ENCODE results near the gene MRPL38. TPM values are rescaled to one million over a fixed set of nuclear protein-coding genes. Genes with fewer than 3 reads are reported as not detected.

MRPL38 gene
- total and polyA plus RNA-seq, 8 donors, result 40.6 to 95.8 (median 53.8) TPM

DNA sequence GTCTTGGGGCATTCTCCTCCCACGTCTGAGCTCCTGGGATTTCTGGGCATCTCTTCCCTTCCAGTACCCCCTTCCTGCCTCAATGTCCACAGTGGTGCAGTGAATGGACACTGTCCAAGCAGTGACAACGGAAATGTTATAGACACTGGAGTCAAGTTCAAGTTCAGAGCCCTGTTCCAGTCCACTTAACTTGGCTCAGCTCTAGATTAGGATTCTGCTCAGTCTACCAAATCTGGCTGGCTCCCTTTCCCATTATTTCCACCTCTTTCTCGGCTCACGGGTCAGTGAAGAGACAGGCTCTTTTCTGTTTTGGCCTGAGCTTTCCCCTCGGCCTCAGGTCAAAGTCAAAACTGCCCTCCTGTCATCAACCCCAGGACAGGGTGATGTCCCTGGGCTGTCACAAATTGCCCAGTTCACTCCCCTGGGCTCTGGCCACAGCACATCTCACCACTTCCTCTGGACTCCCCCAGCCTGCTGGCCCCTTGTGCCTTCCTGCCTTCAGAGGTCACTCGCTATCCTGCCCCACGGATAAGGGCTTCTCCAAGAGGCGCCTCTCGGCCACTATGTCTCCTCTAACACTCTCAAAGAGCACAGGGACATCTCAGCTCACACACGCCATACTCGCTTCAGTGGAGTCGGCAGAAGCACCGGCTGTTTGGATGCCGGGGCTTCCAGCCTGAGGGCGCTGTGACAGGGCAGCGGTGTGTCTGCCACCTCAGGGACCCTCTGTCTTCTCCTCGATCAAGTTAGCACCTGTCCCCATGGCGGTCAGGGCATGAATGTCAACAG, 17.7 kb upstream of the MRPL38 start:
- H3K4me1 ChIP-seq, result no peaks in the 10 kb centered on the region
- DNase-seq (peak in 1 of 6 donors; percentile 36), ATAC-seq (no peak), FAIRE-seq (no peak)
- no peaks in the 10 kb centered on the region for H3K27me3 ChIP-seq
- H3K36me3 ChIP-seq, result no peaks in the 10 kb centered on the region
- no peak overlapping the region for H3K4me3 ChIP-seq
- TF ChIP-seq, protein P1, sequence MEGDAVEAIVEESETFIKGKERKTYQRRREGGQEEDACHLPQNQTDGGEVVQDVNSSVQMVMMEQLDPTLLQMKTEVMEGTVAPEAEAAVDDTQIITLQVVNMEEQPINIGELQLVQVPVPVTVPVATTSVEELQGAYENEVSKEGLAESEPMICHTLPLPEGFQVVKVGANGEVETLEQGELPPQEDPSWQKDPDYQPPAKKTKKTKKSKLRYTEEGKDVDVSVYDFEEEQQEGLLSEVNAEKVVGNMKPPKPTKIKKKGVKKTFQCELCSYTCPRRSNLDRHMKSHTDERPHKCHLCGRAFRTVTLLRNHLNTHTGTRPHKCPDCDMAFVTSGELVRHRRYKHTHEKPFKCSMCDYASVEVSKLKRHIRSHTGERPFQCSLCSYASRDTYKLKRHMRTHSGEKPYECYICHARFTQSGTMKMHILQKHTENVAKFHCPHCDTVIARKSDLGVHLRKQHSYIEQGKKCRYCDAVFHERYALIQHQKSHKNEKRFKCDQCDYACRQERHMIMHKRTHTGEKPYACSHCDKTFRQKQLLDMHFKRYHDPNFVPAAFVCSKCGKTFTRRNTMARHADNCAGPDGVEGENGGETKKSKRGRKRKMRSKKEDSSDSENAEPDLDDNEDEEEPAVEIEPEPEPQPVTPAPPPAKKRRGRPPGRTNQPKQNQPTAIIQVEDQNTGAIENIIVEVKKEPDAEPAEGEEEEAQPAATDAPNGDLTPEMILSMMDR (IDR thresholded peaks at IDR 0.05), result no peak
- intact Hi-C loops (cut with DNase I), result no loop called here
- H3K27ac ChIP-seq, result no peak overlapping the region
- 93 to 95% methylated on average over 18 of the region's 18 CpGs for WGBS, 2 donors
- no peaks in the 10 kb centered on the region for H3K9me3 ChIP-seq

DNA sequence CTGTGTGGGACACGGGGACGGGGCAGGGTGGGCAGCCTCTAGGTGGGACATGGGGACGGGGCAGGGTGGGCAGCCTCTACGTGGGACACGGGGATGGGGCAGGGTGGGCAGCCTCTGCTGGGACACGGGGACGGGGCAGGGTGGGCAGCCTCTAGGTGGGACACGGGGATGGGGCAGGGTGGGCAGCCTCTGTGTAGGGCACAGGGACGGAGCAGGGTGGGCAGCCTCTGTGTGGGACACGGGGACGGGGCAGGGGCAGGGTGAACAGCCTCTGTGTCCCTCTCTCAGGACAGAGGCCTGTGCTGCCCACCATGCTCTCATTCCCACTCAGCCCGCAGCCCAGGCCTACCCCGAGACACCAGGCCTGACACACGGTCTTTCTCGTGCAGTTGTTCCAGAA, 16.9 kb upstream of the MRPL38 start:
- intact Hi-C loops (cut with DNase I), result no loop called here
- DNase-seq (peak in 1 of 6 donors; percentile 49), FAIRE-seq (no peak), ATAC-seq (no peak)
- TF ChIP-seq, protein P1 (IDR thresholded peaks at IDR 0.05), result no peak
- Histone ChIP-seq H3K4me3 (no peak overlapping the region), H3K27ac (no peak overlapping the region), H3K27me3 (no peaks in the 10 kb centered on the region), H3K9me3 (no peaks in the 10 kb centered on the region), H3K4me1 (no peaks in the 10 kb centered on the region), H3K36me3 (no peaks in the 10 kb centered on the region)
- WGBS, 2 donors, result 95 to 99% methylated on average over 12 to 15 of the region's 15 CpGs

DNA sequence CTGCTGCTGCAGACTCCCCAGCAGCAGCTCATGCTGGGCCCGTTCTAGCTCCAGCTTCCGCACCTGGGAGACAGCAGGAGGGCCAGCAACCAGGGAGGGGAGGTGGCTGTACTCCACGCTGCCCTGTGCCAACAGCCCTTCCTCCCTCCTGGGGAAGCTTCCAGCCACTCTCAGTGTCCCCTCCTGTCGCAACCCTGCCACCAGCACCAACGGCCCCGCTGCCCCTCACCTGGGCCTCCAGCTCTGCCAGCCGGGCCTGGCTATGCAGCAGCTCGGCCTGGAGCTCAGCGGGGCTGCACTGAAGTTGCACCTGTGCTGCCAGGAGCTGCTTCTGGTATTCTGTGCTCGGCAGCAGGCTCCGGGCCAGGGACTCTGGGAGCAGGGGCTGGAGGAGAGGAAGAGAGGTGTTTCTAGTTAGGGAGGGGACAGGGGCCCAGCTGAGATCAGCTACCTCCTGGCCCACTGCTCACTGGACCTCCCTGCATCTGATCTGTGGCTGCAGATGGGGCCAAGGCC, 15.4 kb upstream of the MRPL38 start:
- Histone ChIP-seq H3K9me3 (no peaks in the 10 kb centered on the region), H3K36me3 (no peaks in the 10 kb centered on the region), H3K4me1 (no peaks in the 10 kb centered on the region), H3K27ac (no peak overlapping the region), H3K27me3 (no peaks in the 10 kb centered on the region), H3K4me3 (no peak overlapping the region)
- ATAC-seq, result no peak
- FAIRE-seq, result no peak
- intact Hi-C loops (cut with DNase I), result no loop called here
- TF ChIP-seq, protein P1 (IDR thresholded peaks at IDR 0.05), result no peak
- no peak for DNase-seq
- WGBS, 2 donors, result 83 to 88% methylated on average over 10 to 11 of the region's 11 CpGs

DNA sequence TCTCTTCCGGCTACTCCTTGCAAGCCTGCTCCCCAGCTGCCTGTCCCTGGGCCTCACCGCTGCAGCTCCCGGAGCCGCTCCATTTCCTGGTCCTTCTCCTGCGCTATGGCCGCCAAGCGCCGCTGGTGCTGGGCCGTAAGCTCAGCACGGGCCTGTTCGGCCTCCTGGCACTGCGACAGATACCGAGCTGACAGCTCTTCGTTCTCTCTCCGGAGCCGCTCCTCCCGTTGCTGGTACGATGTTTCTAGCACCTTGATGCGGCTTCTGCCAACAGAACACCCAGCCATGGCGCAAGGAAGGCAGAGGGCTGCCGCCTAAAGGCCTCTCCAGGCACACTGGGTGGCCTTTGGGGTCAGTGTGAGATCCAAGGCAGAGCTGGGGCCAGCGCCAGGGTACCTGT, 14.9 kb upstream of the MRPL38 start:
- H3K4me3 ChIP-seq, result no peak overlapping the region
- FAIRE-seq (no peak), DNase-seq (peak in 1 of 6 donors; percentile 69), ATAC-seq (no peak)
- no peaks in the 10 kb centered on the region for H3K4me1 ChIP-seq
- TF ChIP-seq, protein P1 (IDR thresholded peaks at IDR 0.05), result no peak
- intact Hi-C loops (cut with DNase I), result loop anchor here in 1 of 3 donors (10.0 kb wide), 1 partner anchor 75 kb away; no protein-coding TSS in a partner anchor
- no peaks in the 10 kb centered on the region for H3K9me3 ChIP-seq
- WGBS, 2 donors, result 94 to 95% methylated on average over 22 of the region's 22 CpGs
- no peak overlapping the region for H3K27ac ChIP-seq
- no peaks in the 10 kb centered on the region for H3K27me3 ChIP-seq
- no peaks in the 10 kb centered on the region for H3K36me3 ChIP-seq
